Hepatocyte (in vitro differentiated cells): ENCODE data around the gene MGAT4A.

Experiments
- EZH2 ChIP-seq: fragments of 200-600 bp; sonication (generic); IDR thresholded peaks from 2 replicates; pipeline ENCODE4 v1.6.1; 2016; ENCODE audit warnings: antibody characterized with exemption, mild to moderate bottlenecking, borderline replicate concordance
- EZH2phosphoT487 ChIP-seq: fragments of 200-600 bp; sonication (generic); IDR thresholded peaks from one replicate; pipeline ENCODE4 v1.6.1; 2018; ENCODE audit warnings: antibody characterized with exemption, mild to moderate bottlenecking, low read depth, moderate library complexity; ENCODE audit not compliant: unreplicated experiment, severe bottlenecking
- TF ChIP-seq, protein P1 (sequence below): fragments of 200-600 bp; sonication (generic); IDR thresholded peaks from 2 replicates; pipeline ENCODE4 v1.5.1; 2016; ENCODE audit warnings: antibody characterized with exemption, mild to moderate bottlenecking; ENCODE audit not compliant: poor library complexity

DNA sequence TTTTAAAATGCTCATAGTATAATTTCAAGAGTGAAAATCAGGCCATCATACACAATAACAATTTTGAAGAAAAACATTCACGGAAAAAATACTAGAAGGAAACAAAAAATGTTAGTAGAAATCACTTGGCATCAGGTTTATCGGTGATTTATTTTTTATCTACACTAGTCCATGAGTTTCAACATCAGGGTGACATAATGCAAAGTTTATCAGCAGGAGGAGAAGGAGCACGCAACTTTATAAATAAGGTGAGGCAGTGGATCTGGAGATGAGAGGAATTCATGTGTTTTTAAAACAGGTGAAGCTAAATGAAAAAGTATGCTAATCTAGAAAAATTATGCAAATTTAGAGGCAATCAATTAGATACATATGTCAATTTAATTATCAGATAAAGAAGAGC, 54.2 kb downstream of the MGAT4A start:
- TF ChIP-seq, protein P1, sequence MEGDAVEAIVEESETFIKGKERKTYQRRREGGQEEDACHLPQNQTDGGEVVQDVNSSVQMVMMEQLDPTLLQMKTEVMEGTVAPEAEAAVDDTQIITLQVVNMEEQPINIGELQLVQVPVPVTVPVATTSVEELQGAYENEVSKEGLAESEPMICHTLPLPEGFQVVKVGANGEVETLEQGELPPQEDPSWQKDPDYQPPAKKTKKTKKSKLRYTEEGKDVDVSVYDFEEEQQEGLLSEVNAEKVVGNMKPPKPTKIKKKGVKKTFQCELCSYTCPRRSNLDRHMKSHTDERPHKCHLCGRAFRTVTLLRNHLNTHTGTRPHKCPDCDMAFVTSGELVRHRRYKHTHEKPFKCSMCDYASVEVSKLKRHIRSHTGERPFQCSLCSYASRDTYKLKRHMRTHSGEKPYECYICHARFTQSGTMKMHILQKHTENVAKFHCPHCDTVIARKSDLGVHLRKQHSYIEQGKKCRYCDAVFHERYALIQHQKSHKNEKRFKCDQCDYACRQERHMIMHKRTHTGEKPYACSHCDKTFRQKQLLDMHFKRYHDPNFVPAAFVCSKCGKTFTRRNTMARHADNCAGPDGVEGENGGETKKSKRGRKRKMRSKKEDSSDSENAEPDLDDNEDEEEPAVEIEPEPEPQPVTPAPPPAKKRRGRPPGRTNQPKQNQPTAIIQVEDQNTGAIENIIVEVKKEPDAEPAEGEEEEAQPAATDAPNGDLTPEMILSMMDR, result no peak
- no peak for TF ChIP-seq EZH2
- no peak for TF ChIP-seq EZH2phosphoT487
